GM12878 (cell line): ENCODE data around the gene ABI1. TPM values are rescaled to one million over a fixed set of nuclear protein-coding genes. Genes with fewer than 3 reads are reported as not detected.

Source experiments
- ATAC-seq: fragments of 200-7000 bp; cut with Tn5 transposase; 3 replicates; pipeline ENCODE4 v1.9.1; 2020; ENCODE audit warnings: mild to moderate bottlenecking, moderate library complexity
- BruUV-seq: library from RNA; stranded (reverse); fragments of 400-500 nt; replicated peaks from 2 replicates; lab custom pipeline; 2021; lab: Mats Ljungman, UMichigan
- CTCF ChIA-PET: fragments of 300-600 bp; sonication (Branson Sonifier 250); formaldehyde crosslinking; extraction: SDS; loops from one replicate; lab custom pipeline; 2021; ENCODE audit warnings: inconsistent platforms; lab: Yijun Ruan, JAX
- POLR2A ChIA-PET: fragments of 350-600 bp; formaldehyde crosslinking; extraction: SDS; loops from one replicate; lab custom pipeline; 2021; ENCODE audit warnings: inconsistent platforms; lab: Charles Lee
- RAD21 ChIA-PET: fragments of 300-600 bp; sonication (Branson Sonifier 250); formaldehyde crosslinking; loops from one replicate; lab custom pipeline; 2023; ENCODE audit warnings: antibody characterized with exemption; ENCODE audit not compliant: unreplicated experiment; lab: Charles Lee
- SMC1A ChIA-PET: fragments of 300-600 bp; sonication (Branson Sonifier 250); formaldehyde crosslinking; loops from one replicate; lab custom pipeline; 2023; ENCODE audit not compliant: unreplicated experiment, uncharacterized antibody; lab: Charles Lee
- DNase-seq: peaks from one replicate; pipeline ENCODE4 v3.0.0-alpha.2; 2011; ENCODE audit warnings: low read depth, low spot score
- FAIRE-seq: peaks from 3 replicates; lab custom pipeline; 2011; peaks lifted over from hg19 to GRCh38; lab: Jason Lieb, UNC
- H2AFZ ChIP-seq: 2 replicates; pipeline ENCODE4 v1.6.0; 2011; ENCODE audit warnings: low read depth, low read length, control low read depth; ENCODE audit not compliant: control insufficient read depth
- H3K27ac ChIP-seq: 2 replicates; pipeline ENCODE4 v1.5.1; 2011; ENCODE audit warnings: control low read depth; ENCODE audit not compliant: control insufficient read depth, insufficient read depth
- H3K27me3 ChIP-seq, 2 experiments: replicated peaks in 1 of 2; 2 replicates each; pipeline versions ENCODE4 v1.6.0 to v1.6.1; 2011; ENCODE audit warnings: low read length in 1 of 2; ENCODE audit not compliant: control insufficient read depth in 2 of 2, insufficient read depth in 2 of 2
- H3K36me3 ChIP-seq, 2 experiments: 2 replicates each; pipeline ENCODE4 v1.5.1; 2011; ENCODE audit warnings: low read length in 1 of 2; ENCODE audit not compliant: control insufficient read depth in 2 of 2, insufficient read depth in 2 of 2
- H3K4me1 ChIP-seq: 2 replicates; pipeline ENCODE4 v1.6.1; 2011; ENCODE audit warnings: mild to moderate bottlenecking, low read length, moderate library complexity, mixed read lengths; ENCODE audit not compliant: control insufficient read depth, insufficient read depth
- H3K4me2 ChIP-seq: 2 replicates; pipeline ENCODE4 v1.6.0; 2011; ENCODE audit warnings: control low read depth; ENCODE audit not compliant: control insufficient read depth, insufficient read depth
- H3K4me3 ChIP-seq: fragments of 200-600 bp; sonication (generic); 2 replicates; pipeline ENCODE4 v1.5.1; 2016
- H3K79me2 ChIP-seq: 2 replicates; pipeline ENCODE4 v1.6.0; 2011; ENCODE audit warnings: low read length; ENCODE audit not compliant: control insufficient read depth, insufficient read depth
- H3K9ac ChIP-seq: 2 replicates; pipeline ENCODE4 v1.8.0; 2011; ENCODE audit warnings: low read length, control low read depth, mixed read lengths; ENCODE audit not compliant: control insufficient read depth, insufficient read depth
- H3K9me3 ChIP-seq: replicated peaks from 3 replicates; pipeline ENCODE4 v1.5.1; 2011; ENCODE audit warnings: mild to moderate bottlenecking, low read length; ENCODE audit not compliant: control insufficient read depth, insufficient read depth
- H4K20me1 ChIP-seq: 2 replicates; pipeline ENCODE4 v1.6.0; 2011; ENCODE audit not compliant: control insufficient read depth, insufficient read depth
- CBFB ChIP-seq: IDR thresholded peaks from 2 replicates; pipeline ENCODE4 v1.6.1; 2016; ENCODE audit warnings: antibody characterized with exemption, low read depth
- IKZF2 ChIP-seq, 2 experiments: fragments of 450-650 bp; IDR thresholded peaks; 2 replicates each; pipeline ENCODE4 v1.6.1; 2017; ENCODE audit warnings: mild to moderate bottlenecking in 2 of 2, moderate library complexity in 2 of 2
- JUND ChIP-seq: IDR thresholded peaks from 2 replicates; pipeline ENCODE4 v1.6.1; 2012; ENCODE audit warnings: low read depth, mild to moderate bottlenecking, low read length, improper control_type of control experiment, moderate library complexity
- POU2F2 ChIP-seq: IDR thresholded peaks from 3 replicates; pipeline ENCODE4 v1.6.1; 2011; ENCODE audit warnings: low read depth, mild to moderate bottlenecking, low read length, borderline replicate concordance
- RFX5 ChIP-seq: IDR thresholded peaks from 2 replicates; pipeline ENCODE4 v1.6.1; 2011; ENCODE audit warnings: low read depth, low read length, improper control_type of control experiment
- WGBS: methylation state at CpG from one replicate; pipeline ENCODE4 v1.1.6; 2016; ENCODE audit warnings: low lambda C conversion rate; ENCODE audit not compliant: insufficient replicate concordance, insufficient coverage; ENCODE audit errors: missing lambda C conversion rate; 5-methylcytosine and 5-hydroxymethylcytosine counted together
- in situ Hi-C: fragments of 300-500 bp; cut with MboI; formaldehyde crosslinking; loops from 9 replicates; pipeline ENCODE4 v1.14.3; 2018; ENCODE audit warnings: mixed read lengths
- intact Hi-C: fragments of 100-400 bp; cut with micrococcal nuclease; formaldehyde crosslinking; loops from one replicate; pipeline ENCODE4 v1.14.2; 2022; ENCODE audit not compliant: unreplicated experiment
- polyA plus RNA-seq, 11 experiments: library from polyadenylated mRNA; depleted of rRNA in 4 of 11; unstranded in 6 of 11; stranded (reverse) in 5 of 11; fragments of >200 nt; fragmentation: Nextera tagmentation in 4 of 11; fragmentation: Illumina TruSeq in 1 of 11; extraction: Ambion mirVana in 4 of 11; extraction: Trizol in 1 of 11; gene quantifications; 1 replicate in 1 of 11; 2 replicates in 10 of 11; pipeline versions ENCODE4 v1.2.1 to v1.2.3, GENCODE V29; 2011 to 2016; ENCODE audit warnings: inconsistent platforms in 2 of 11, missing spikeins in 2 of 11, low read depth in 1 of 11
- total RNA-seq, 4 experiments: library from RNA; depleted of rRNA in 3 of 4; stranded (reverse); fragments of >200 nt in 3 of 4; fragmentation: Illumina TruSeq in 1 of 4; extraction: Trizol in 1 of 4; gene quantifications; 2 replicates each; pipeline versions ENCODE4 v1.2.1 to v1.2.3, GENCODE V29; 2013 to 2021
- TF ChIP-seq, protein P1 (sequence below): IDR thresholded peaks from 2 replicates; pipeline ENCODE4 v1.6.1; 2012; ENCODE audit warnings: mild to moderate bottlenecking, low read depth, low read length
- TF ChIP-seq, protein P2 (sequence below): IDR thresholded peaks from 2 replicates; pipeline ENCODE4 v1.6.1; 2011; ENCODE audit warnings: borderline replicate concordance, low read depth, mild to moderate bottlenecking, moderate library complexity, mixed read lengths, low read length; ENCODE audit not compliant: insufficient read depth; ENCODE audit errors: extremely low read length

ABI1 gene
- total and polyA plus RNA-seq, 10 of the 15 experiments (the other 5 are each of a cell fraction or from before 2014, with no cell fraction given): 31.2 to 73.2 (median 50.7) TPM

DNA sequence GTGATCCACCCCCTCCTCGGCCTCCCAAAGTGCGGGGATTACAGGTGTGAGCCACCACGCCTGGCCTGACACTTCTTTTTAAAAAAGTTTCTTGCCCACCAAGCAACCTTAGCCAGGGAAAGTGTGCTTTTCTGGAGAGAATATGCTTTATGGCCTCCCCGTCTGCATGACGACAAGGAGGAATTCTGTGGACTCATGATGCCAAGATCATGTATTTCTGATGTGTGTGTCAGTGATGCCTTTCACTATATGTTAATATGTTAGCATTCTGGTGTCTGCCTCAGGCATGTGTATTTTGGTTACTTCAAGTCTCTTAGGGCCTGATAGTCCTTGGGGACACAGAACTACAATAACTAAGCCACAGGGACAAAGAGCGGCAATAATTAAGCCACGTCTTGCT is 161.1 kb downstream of the ABI1 start:
- intact Hi-C loops (no loop called here), in situ Hi-C loops (loop anchor here (10.0 kb wide), 1 partner anchor 365 kb away; no protein-coding TSS in a partner anchor)
- BruUV-seq: no TSS peak
- POLR2A ChIA-PET: no interaction called here
- H3K9me3 ChIP-seq: no peaks in the 10 kb centered on the region; the same call in 1 of the 3 replicates
- H3K4me1 ChIP-seq: no peaks in the 10 kb centered on the region
- peak overlapping the region; percentile 63 for H3K4me2 ChIP-seq
- no peak overlapping the region for H3K27ac ChIP-seq
- RAD21 ChIA-PET: no interaction called here
- H3K36me3 ChIP-seq: no peaks in the 10 kb centered on the region
- no peak for ATAC-seq
- no peaks in the 10 kb centered on the region for H4K20me1 ChIP-seq
- no peak for FAIRE-seq
- no peak overlapping the region for H3K9ac ChIP-seq
- H3K4me3 ChIP-seq: no peak overlapping the region
- H3K79me2 ChIP-seq: peaks cover 54% of the 10 kb centered on the region
- no peak for DNase-seq
- TF ChIP-seq, protein P1, sequence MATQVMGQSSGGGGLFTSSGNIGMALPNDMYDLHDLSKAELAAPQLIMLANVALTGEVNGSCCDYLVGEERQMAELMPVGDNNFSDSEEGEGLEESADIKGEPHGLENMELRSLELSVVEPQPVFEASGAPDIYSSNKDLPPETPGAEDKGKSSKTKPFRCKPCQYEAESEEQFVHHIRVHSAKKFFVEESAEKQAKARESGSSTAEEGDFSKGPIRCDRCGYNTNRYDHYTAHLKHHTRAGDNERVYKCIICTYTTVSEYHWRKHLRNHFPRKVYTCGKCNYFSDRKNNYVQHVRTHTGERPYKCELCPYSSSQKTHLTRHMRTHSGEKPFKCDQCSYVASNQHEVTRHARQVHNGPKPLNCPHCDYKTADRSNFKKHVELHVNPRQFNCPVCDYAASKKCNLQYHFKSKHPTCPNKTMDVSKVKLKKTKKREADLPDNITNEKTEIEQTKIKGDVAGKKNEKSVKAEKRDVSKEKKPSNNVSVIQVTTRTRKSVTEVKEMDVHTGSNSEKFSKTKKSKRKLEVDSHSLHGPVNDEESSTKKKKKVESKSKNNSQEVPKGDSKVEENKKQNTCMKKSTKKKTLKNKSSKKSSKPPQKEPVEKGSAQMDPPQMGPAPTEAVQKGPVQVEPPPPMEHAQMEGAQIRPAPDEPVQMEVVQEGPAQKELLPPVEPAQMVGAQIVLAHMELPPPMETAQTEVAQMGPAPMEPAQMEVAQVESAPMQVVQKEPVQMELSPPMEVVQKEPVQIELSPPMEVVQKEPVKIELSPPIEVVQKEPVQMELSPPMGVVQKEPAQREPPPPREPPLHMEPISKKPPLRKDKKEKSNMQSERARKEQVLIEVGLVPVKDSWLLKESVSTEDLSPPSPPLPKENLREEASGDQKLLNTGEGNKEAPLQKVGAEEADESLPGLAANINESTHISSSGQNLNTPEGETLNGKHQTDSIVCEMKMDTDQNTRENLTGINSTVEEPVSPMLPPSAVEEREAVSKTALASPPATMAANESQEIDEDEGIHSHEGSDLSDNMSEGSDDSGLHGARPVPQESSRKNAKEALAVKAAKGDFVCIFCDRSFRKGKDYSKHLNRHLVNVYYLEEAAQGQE: no peak
- TF ChIP-seq POU2F2 (no peak), CBFB (no peak), IKZF2 (IDR thresholded peaks at IDR 0.05) (no peak), JUND (no peak), RFX5 (no peak)
- TF ChIP-seq, protein P2, sequence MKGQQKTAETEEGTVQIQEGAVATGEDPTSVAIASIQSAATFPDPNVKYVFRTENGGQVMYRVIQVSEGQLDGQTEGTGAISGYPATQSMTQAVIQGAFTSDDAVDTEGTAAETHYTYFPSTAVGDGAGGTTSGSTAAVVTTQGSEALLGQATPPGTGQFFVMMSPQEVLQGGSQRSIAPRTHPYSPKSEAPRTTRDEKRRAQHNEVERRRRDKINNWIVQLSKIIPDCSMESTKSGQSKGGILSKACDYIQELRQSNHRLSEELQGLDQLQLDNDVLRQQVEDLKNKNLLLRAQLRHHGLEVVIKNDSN: no peak
- 89% methylated on average over 7 of the region's 7 CpGs for WGBS
- no peak overlapping the region for H2AFZ ChIP-seq
- SMC1A ChIA-PET: no interaction called here
- no peaks in the 10 kb centered on the region for H3K27me3 ChIP-seq
- CTCF ChIA-PET: interaction anchor here (0.7 to 1.1 kb wide), 2 partner anchors 29 to 162 kb away, joined by 3 to 4 read pairs; no protein-coding TSS in a partner anchor
